Breast epithelium (tissue), 3 donors: ENCODE data around the gene PDGFA.

Experiments
- CTCF ChIP-seq, 3 donors: fragments of 450-650 bp; IDR thresholded peaks; one replicate each; pipeline ENCODE4 v1.5.1; 2016 to 2017; ENCODE audit warnings: antibody characterized with exemption in 3 of 3, mild to moderate bottlenecking in 3 of 3, moderate library complexity in 3 of 3
- POLR2AphosphoS5 ChIP-seq, 3 donors: sonication (generic); formaldehyde crosslinking; IDR thresholded peaks; one replicate each; pipeline ENCODE4 v1.6.1; 2017; ENCODE audit warnings: antibody characterized with exemption in 3 of 3

- no peak for TF ChIP-seq CTCF (IDR thresholded peaks at IDR 0.05)
- no peak for TF ChIP-seq POLR2AphosphoS5 (IDR thresholded peaks at IDR 0.05)
These were observed 38.3 kb downstream of the PDGFA start for GRCh38 chr7:481219-481930.
